GM12873 (cell line): ENCODE data around the gene PLCE1.

ENCODE experiments used
- CTCF ChIP-seq: IDR thresholded peaks from 2 replicates; pipeline ENCODE4 v1.5.1; 2012; ENCODE audit warnings: low read depth, mild to moderate bottlenecking, moderate library complexity, low read length, control low read depth; ENCODE audit not compliant: insufficient read depth; ENCODE audit errors: missing control alignments

PLCE1 gene

DNA sequence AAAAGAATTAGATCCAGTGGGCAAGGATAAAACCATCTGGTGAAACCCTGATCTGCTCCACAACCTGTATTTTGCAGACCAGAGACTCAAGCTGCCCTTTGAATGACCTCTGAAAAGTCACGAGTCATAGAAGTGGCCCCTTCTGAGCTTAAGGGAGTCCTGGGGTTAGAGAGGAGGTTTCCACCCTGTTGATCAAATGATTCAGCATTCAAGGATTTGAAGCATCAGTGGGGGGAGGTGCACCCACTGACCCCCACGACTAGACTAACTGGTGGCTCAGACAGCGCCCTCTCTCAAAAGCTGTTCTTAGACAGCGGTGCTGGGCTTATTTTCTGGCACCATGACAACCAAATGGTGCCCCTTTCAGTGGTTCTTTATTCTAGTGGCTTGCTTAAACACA, 44.3 kb downstream of the PLCE1 start:
- no peak for TF ChIP-seq CTCF

GRCh38 chr10:94041206-94041605, 47.5 kb downstream of the PLCE1 start:
- no peak for TF ChIP-seq CTCF

- TF ChIP-seq CTCF, result no peak
Observed at GRCh38 chr10:94042001-94042833, 48.5 kb downstream of the PLCE1 start.

- TF ChIP-seq CTCF, result no peak
Observed at GRCh38 chr10:94042834-94043175, 49.1 kb downstream of the PLCE1 start.
